Large intestine (tissue), 3 donors: ENCODE results near the gene TUBB2B. TPM values are rescaled to one million over a fixed set of nuclear protein-coding genes. Genes with fewer than 3 reads are reported as not detected.
A peak's percentile ranks its signal among the peaks of the same experiment; 100 is the strongest.

Experiments
- DNase-seq, 2 donors: peaks; one replicate each; pipeline versions ENCODE4 v3.0.0 to v3.0.0-alpha.2; 2013
- H3K27ac ChIP-seq: one replicate; pipeline ENCODE4 v1.5.1; 2013; ENCODE audit warnings: low read length
- H3K27me3 ChIP-seq: 2 replicates; pipeline ENCODE4 v1.6.1; 2013; ENCODE audit warnings: low read length; ENCODE audit not compliant: control insufficient read depth, insufficient read depth
- H3K36me3 ChIP-seq: 2 replicates; pipeline ENCODE4 v1.6.1; 2013; ENCODE audit warnings: low read length; ENCODE audit not compliant: control insufficient read depth, insufficient read depth
- H3K4me1 ChIP-seq: one replicate; pipeline ENCODE4 v1.6.1; 2013; ENCODE audit warnings: low read length; ENCODE audit not compliant: control insufficient read depth, insufficient read depth
- H3K4me3 ChIP-seq: one replicate; pipeline ENCODE4 v1.5.1; 2013; ENCODE audit warnings: low read length
- H3K9me3 ChIP-seq: one replicate; pipeline ENCODE4 v1.6.1; 2013; ENCODE audit warnings: mild to moderate bottlenecking, low read depth, low read length, moderate library complexity; ENCODE audit not compliant: control insufficient read depth
- WGBS: methylation state at CpG from one replicate; pipeline ENCODE4 v1.1.5; 2013; ENCODE audit warnings: low lambda C conversion rate; ENCODE audit not compliant: insufficient coverage; 5-methylcytosine and 5-hydroxymethylcytosine counted together
- polyA plus RNA-seq: library from polyadenylated mRNA; unstranded; fragments of 120-200 nt; gene quantifications from one replicate; pipeline ENCODE4 v1.2.1, GENCODE V29; 2013

TUBB2B gene
- polyA plus RNA-seq, 1 donor, result 54.3 TPM

- DNase-seq, result no peak
- H3K4me3 ChIP-seq, result no peak overlapping the region
- peaks cover 49% of the 10 kb centered on the region for H3K27me3 ChIP-seq
- no peak overlapping the region for H3K27ac ChIP-seq
- WGBS, result no CpG with 5 or more reads among the region's 3 CpGs
- peaks cover 19% of the 10 kb centered on the region for H3K4me1 ChIP-seq
- no peaks in the 10 kb centered on the region for H3K36me3 ChIP-seq
- peaks cover 8% of the 10 kb centered on the region for H3K9me3 ChIP-seq
Observed at GRCh38 chr6:3233904-3234303, 6.5 kb upstream of the TUBB2B start.

- WGBS, result no CpG with 5 or more reads among the region's 3 CpGs
- H3K27me3 ChIP-seq, result peaks cover 55% of the 10 kb centered on the region
Observed at GRCh38 chr6:3233321-3233720, 5.9 kb upstream of the TUBB2B start.

GRCh38 chr6:3232017-3232945 lies 4.8 kb upstream of the TUBB2B start:
- Histone ChIP-seq H3K36me3 (no peaks in the 10 kb centered on the region), H3K27ac (peak overlapping the region; percentile 36), H3K27me3 (peaks cover 65% of the 10 kb centered on the region), H3K4me1 (peaks cover 32% of the 10 kb centered on the region), H3K9me3 (peaks cover 19% of the 10 kb centered on the region), H3K4me3 (peak overlapping the region; percentile 53)
- WGBS, result 70% methylated on average over 2 of the region's 23 CpGs
- no peak for DNase-seq

More at GRCh38 chr6:3233321-3233720, 5.9 kb upstream of the TUBB2B start:
- H3K27ac ChIP-seq, result no peak overlapping the region
- no peak overlapping the region for H3K4me3 ChIP-seq
- H3K36me3 ChIP-seq, result no peaks in the 10 kb centered on the region
- H3K9me3 ChIP-seq, result peaks cover 11% of the 10 kb centered on the region
- peaks cover 23% of the 10 kb centered on the region for H3K4me1 ChIP-seq
- DNase-seq, result no peak

- H3K36me3 ChIP-seq, result no peaks in the 10 kb centered on the region
- DNase-seq, result peak; percentile 87 to 90
- peaks cover 40% of the 10 kb centered on the region for H3K4me1 ChIP-seq
- H3K4me3 ChIP-seq, result peak overlapping the region; percentile 53
- peak overlapping the region; percentile 36 for H3K27ac ChIP-seq
- no CpG with 5 or more reads among the region's 47 CpGs for WGBS
- peaks cover 73% of the 10 kb centered on the region for H3K27me3 ChIP-seq
- peaks cover 26% of the 10 kb centered on the region for H3K9me3 ChIP-seq
Observed at GRCh38 chr6:3231247-3232016, 4.0 kb upstream of the TUBB2B start.

GRCh38 chr6:3230900-3231246 lies 3.4 kb upstream of the TUBB2B start:
- H3K4me3 ChIP-seq, result peak overlapping the region; percentile 53
- no peaks in the 10 kb centered on the region for H3K36me3 ChIP-seq
- no peak for DNase-seq
- peaks cover 41% of the 10 kb centered on the region for H3K4me1 ChIP-seq
- no CpG with 5 or more reads among the region's 11 CpGs for WGBS
- peaks cover 26% of the 10 kb centered on the region for H3K9me3 ChIP-seq
- peak overlapping the region; percentile 36 for H3K27ac ChIP-seq
- H3K27me3 ChIP-seq, result peaks cover 79% of the 10 kb centered on the region

- peak overlapping the region; percentile 53 for H3K4me3 ChIP-seq
- DNase-seq, result no peak
Observed at GRCh38 chr6:3230256-3230882, 2.9 kb upstream of the TUBB2B start.

GRCh38 chr6:3229566-3230178 lies 2.2 kb upstream of the TUBB2B start:
- H3K4me3 ChIP-seq, result peak overlapping the region; percentile 20
- peaks cover 41% of the 10 kb centered on the region for H3K4me1 ChIP-seq
- H3K27me3 ChIP-seq, result peaks cover 82% of the 10 kb centered on the region
- peak; percentile 16 to 37 for DNase-seq
- WGBS, result no CpG with 5 or more reads among the region's 28 CpGs
- H3K27ac ChIP-seq, result peak overlapping the region; percentile 39
- peaks cover 26% of the 10 kb centered on the region for H3K9me3 ChIP-seq
- no peaks in the 10 kb centered on the region for H3K36me3 ChIP-seq

More at GRCh38 chr6:3230256-3230882, 2.9 kb upstream of the TUBB2B start:
- no peaks in the 10 kb centered on the region for H3K36me3 ChIP-seq
- 32% methylated on average over 5 of the region's 11 CpGs for WGBS
- H3K4me1 ChIP-seq, result peaks cover 41% of the 10 kb centered on the region
- H3K27me3 ChIP-seq, result peaks cover 82% of the 10 kb centered on the region
- peak overlapping the region; percentile 14 for H3K27ac ChIP-seq
- peaks cover 26% of the 10 kb centered on the region for H3K9me3 ChIP-seq

- WGBS, result 8% methylated on average over 2 of the region's 62 CpGs
- H3K27me3 ChIP-seq, result peaks cover 76% of the 10 kb centered on the region
- no peaks in the 10 kb centered on the region for H3K36me3 ChIP-seq
- H3K4me1 ChIP-seq, result peaks cover 41% of the 10 kb centered on the region
- H3K9me3 ChIP-seq, result peaks cover 26% of the 10 kb centered on the region
- H3K4me3 ChIP-seq, result peak overlapping the region; percentile 20
- H3K27ac ChIP-seq, result peak overlapping the region; percentile 39
- peak in 1 of 2 donors; percentile 50 for DNase-seq
Observed at GRCh38 chr6:3228771-3229565, 1.5 kb upstream of the TUBB2B start.

GRCh38 chr6:3228046-3228671 lies 706 bp upstream of the TUBB2B start:
- DNase-seq, result peak; percentile 19 to 61
- WGBS, result no CpG with 5 or more reads among the region's 38 CpGs
- no peaks in the 10 kb centered on the region for H3K36me3 ChIP-seq
- peak overlapping the region; percentile 55 for H3K27ac ChIP-seq
- H3K4me1 ChIP-seq, result peaks cover 41% of the 10 kb centered on the region
- peaks cover 69% of the 10 kb centered on the region for H3K27me3 ChIP-seq
- peaks cover 26% of the 10 kb centered on the region for H3K9me3 ChIP-seq
- peak overlapping the region; percentile 33 for H3K4me3 ChIP-seq
